Peyer's patch (tissue), 4 donors: Measurements from ENCODE around the gene EIF4E1B.

ENCODE experiments used
- POLR2A ChIP-seq, 2 donors: fragments of 450-650 bp; IDR thresholded peaks; one replicate each; pipeline ENCODE4 v1.5.1; 2017; ENCODE audit warnings: antibody characterized with exemption in 2 of 2, mild to moderate bottlenecking in 2 of 2, moderate library complexity in 2 of 2
- TF ChIP-seq, protein P1 (sequence below), 6 experiments: fragments of 450-650 bp in 4 of 6; fragments of 200-600 bp in 2 of 6; sonication (generic) in 1 of 6; IDR thresholded peaks; one replicate each; pipeline ENCODE4 v1.5.1; 2017 to 2019; ENCODE audit warnings: antibody characterized with exemption in 6 of 6, mild to moderate bottlenecking in 3 of 6, moderate library complexity in 1 of 6

DNA sequence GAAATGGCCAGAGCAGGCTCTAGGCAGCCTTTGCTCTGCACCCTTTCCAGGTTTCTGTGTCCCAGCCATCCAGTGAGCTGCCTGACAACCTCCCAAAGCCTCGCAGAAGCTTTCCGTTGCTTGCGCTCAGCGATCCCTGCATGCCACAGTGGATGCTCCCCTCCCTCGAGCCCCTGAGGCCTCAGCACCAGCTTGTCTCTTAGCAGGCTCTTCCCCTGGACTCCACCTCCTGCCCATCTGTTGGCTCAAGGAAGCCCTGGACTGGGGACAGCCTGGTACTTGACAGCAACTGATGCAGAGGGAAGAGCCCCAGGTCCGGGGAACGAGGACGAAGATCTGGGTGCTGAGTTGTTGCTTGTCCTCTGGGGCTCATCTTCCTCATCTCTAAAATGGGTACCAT is 40.0 kb downstream of the EIF4E1B start:
- TF ChIP-seq, protein P1, sequence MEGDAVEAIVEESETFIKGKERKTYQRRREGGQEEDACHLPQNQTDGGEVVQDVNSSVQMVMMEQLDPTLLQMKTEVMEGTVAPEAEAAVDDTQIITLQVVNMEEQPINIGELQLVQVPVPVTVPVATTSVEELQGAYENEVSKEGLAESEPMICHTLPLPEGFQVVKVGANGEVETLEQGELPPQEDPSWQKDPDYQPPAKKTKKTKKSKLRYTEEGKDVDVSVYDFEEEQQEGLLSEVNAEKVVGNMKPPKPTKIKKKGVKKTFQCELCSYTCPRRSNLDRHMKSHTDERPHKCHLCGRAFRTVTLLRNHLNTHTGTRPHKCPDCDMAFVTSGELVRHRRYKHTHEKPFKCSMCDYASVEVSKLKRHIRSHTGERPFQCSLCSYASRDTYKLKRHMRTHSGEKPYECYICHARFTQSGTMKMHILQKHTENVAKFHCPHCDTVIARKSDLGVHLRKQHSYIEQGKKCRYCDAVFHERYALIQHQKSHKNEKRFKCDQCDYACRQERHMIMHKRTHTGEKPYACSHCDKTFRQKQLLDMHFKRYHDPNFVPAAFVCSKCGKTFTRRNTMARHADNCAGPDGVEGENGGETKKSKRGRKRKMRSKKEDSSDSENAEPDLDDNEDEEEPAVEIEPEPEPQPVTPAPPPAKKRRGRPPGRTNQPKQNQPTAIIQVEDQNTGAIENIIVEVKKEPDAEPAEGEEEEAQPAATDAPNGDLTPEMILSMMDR (IDR thresholded peaks at IDR 0.05) = no peak
- no peak for TF ChIP-seq POLR2A (IDR thresholded peaks at IDR 0.05)
